Measurements from ENCODE around the gene MALT1.
"Not testable (repeated sequence)": the region's sequence is repeated elsewhere in the genome, so short reads cannot be mapped to it uniquely, and the experiment has no call there.

The MALT1 gene, protein sequence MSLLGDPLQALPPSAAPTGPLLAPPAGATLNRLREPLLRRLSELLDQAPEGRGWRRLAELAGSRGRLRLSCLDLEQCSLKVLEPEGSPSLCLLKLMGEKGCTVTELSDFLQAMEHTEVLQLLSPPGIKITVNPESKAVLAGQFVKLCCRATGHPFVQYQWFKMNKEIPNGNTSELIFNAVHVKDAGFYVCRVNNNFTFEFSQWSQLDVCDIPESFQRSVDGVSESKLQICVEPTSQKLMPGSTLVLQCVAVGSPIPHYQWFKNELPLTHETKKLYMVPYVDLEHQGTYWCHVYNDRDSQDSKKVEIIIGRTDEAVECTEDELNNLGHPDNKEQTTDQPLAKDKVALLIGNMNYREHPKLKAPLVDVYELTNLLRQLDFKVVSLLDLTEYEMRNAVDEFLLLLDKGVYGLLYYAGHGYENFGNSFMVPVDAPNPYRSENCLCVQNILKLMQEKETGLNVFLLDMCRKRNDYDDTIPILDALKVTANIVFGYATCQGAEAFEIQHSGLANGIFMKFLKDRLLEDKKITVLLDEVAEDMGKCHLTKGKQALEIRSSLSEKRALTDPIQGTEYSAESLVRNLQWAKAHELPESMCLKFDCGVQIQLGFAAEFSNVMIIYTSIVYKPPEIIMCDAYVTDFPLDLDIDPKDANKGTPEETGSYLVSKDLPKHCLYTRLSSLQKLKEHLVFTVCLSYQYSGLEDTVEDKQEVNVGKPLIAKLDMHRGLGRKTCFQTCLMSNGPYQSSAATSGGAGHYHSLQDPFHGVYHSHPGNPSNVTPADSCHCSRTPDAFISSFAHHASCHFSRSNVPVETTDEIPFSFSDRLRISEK

DNA sequence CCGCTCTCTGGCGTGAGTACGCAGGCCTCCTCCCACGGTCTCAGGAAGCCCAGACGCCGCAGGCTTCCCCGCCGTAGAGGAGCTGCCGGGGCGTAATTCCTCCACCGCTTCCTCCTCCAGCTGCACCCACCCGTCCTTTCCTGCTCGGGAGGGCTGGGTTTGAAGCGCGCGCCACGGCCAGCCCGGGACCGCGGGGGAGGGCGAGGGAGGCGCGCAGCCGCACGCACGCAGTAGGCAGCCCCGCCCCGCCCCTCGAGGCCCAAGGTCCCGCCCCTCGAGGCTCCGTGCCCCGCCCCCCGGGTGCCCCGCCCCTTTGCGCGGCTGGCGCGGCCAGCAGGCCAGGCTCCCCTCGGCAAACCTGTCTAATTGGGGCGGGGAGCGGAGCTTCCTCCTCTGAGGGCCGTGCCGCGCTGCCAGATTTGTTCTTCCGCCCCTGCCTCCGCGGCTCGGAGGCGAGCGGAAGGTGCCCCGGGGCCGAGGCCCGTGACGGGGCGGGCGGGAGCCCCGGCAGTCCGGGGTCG, at the start of gene MALT1:
Gene MALT1, plus strand, starts transcription at position 355 of the 521 bp plus-strand sequence. CDS start 179 bp downstream, outside the sequence.
- peak; percentile 94 for DNase-seq (ENCODE audit: low read depth)

DNA sequence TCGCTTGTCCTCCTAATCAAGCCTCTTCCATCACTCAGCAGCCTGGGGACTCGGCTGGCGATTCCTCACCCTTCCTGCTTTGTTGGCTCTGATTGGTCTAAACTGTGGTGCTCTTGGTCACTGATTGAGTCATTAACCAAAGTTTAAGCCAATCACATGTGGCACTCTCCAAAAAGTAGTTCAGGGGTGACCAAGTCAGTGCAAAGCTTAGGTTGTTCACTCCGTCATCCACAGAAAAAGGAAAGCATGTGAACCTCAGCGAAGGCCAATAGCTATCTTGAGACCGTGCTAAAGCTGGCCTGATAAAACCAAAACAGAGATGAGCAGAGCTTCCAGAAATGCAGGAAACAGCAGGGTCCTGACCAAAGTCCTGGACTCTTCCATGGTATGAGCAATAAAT, 47.3 kb upstream of the MALT1 start:
- no peak for DNase-seq (ENCODE audit: low read depth)

DNA sequence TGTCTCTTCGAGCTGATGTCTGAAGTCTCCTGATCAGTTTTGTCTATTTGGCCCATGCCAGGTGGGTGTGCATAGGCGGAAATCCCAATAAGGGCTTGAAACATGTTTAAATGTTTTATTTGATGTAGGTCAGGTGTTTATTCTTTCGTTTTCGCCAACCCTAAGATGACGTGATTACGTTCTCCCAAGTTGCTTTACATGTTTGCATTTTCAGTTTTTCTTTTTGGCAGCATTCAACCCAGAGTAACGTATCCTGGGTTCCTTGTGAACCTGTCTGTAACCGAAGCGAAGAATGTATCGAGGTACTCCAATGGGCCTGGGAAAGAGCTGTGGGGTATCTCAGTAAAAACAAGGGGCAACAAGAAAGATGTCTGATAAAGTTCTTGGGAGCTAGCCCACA, 45.4 kb upstream of the MALT1 start:
- no peak for DNase-seq (ENCODE audit: low read depth)

DNA sequence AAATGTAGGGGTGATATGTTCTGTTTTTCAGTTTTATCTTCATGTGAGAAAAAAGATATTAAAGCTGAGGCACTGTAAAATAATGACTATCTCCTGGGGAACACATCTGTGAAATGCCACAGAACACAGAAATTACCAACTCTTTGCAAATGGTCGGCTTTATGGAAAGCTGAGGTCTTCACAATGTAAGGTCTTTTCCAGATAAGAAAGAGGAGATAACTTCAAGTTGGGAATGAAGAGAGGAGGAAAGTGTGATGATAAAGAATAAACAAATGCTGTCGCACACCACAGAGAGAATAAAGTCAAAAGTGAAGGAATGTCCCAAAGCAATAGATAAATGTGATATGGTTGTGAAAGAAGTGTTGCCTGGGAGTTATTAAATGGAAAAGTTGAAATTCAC, 41.2 kb upstream of the MALT1 start:
- DNase-seq (ENCODE audit: low read depth): no peak

DNA sequence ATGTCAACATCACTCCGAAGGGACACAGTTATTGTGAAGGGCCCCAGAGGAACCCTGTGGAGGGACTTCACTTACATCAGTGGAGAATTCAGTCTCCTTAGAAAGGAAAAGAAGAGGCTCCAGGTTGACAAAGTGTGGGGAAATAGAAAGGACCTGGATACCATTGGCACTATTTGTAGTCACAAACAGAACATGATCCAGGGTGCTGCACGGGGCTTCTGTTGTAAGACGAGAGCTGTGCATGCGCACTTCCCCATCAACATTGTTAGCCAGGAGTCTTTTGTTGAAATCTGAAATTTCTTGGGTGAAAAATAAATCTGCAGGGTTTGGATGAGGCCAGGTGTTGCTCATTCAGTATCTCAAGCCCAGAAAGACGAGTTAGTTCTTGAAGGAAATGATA, 40.0 kb upstream of the MALT1 start:
- no peak for DNase-seq (ENCODE audit: low read depth)

DNA sequence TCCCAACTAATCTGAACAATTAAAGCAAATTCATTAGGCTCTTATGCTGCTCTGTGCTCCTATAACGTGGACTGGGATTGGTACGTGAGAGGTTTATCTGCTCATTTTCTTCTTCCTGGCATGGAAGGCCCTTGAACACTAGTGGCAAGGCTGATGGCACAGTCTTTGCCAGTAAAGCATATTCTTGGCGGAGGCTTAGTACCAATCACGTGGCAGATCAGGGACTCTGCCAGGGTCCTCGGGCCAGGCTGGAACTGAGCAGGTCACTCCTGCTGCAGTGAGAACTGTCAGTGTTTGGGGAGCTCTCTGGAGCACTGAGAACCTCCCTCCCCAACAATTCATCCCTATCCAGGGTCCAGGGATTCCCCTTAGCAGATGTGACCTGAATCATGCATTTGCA, 38.7 kb upstream of the MALT1 start:
- no peak for DNase-seq (ENCODE audit: low read depth)

DNA sequence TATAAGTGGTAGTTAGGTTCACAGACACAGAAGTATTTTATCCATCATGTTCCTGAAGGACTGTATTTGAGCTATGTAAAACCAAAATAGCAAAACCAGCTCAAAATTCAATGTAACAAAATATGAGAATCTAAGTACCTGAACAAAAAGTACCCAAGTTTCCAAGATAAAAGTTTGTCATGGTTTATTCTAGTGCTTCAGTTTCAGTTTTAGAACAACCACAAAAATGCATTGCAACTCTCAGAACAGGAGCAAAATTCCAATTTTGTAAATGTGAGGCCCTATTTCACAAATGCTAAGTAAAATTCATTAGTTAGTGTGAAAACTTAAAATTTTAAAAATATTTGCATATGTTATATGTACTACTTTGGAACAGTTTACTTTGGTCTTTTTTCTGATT, 37.4 kb upstream of the MALT1 start:
- DNase-seq (ENCODE audit: low read depth): no peak

DNA sequence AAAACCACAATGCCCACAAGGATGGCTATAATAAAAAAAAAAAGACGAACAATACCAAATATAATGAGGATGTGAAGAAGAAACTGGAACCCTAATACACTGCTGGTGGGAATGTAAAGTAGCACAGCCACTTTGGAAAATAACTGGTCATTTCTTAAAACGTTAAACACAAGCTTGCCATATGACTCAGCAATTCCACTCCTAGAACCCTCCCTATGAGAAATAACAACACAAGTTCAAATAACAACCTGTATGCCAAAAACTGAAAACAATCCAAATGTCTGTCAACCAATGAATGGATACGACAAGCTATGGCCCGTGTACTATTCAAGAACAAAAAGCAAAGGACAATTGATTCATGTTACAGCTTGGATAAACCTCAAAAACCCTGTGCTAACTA, 35.4 kb upstream of the MALT1 start:
- no peak for DNase-seq (ENCODE audit: low read depth)

DNA sequence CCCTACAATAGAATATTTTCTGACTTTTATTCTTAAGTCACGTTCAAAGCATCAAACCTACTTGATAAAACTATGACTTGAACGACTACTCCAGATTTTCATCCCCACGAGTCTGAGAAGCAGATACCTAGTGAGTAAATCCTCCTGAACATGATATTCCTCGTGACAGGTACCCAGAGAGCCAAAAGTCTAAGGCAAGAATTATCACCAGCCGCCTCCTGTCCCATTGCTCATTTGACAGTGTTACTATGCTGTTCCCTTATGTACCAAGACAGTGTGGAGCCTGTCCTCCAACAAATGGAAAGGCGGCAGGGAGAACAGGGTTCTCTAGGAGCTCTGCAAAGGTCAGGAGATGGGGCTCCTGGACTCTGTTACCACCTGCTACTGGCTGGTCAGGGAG, 34.1 kb upstream of the MALT1 start:
- no peak for DNase-seq (ENCODE audit: low read depth)

DNA sequence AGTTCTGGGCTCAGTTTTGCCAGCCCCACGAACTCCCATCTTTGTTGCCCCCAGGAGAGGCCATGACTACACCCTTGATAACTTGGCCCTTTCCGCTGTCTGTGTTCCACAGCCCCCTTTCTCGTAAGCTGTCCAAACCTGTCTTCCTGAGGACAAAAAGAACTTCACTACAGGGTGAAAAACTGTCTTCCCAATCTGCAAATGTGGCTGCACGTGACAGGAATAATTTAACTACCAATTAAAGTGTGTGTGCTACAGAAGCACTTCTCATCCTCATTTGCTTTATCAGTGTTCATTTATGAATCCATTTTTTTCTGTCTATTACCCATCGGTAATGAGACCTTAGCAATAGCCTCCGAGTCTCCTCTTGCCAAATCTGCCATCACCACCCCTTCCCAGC, 33.3 kb upstream of the MALT1 start:
- no peak for DNase-seq (ENCODE audit: low read depth)

DNA sequence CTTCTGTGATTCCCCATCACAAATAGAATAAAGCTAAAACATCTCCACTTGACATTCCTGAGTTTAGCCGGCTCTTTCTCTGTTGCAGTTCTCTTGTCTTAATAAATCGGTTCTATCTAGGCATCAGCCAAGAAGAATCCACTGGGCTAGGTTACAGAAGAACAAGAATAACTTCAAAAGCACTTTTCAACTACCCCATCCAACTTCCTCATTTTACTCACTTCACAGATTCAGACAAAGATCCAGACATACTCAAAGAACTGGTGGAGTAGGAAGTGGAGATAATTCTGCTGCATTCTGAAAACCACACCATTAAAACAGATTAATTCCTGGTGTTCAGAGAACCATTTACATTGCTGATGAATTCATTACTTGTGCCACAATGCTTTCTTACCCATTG, 32.8 kb upstream of the MALT1 start:
- DNase-seq (ENCODE audit: low read depth): no peak

DNA sequence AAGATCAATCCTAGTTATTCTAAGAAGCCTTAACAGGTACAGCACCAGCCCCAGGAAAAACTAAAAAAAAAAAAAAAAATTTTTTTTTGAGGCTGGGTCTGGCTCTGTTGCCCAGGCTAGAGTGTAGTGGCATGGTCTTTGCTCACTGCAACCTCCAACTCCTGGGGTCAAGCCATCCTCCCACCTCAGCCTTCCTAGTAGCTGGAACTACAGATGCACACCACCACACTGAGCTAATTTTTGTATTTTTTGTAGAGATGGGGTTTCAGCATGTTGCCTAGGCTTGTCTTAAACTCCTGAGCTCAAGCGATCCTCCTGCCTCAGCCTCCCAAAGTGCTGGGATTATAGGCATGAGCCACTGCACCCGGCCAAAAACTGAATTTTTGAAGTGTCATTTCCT, 32.0 kb upstream of the MALT1 start:
- no peak for DNase-seq (ENCODE audit: low read depth)

DNA sequence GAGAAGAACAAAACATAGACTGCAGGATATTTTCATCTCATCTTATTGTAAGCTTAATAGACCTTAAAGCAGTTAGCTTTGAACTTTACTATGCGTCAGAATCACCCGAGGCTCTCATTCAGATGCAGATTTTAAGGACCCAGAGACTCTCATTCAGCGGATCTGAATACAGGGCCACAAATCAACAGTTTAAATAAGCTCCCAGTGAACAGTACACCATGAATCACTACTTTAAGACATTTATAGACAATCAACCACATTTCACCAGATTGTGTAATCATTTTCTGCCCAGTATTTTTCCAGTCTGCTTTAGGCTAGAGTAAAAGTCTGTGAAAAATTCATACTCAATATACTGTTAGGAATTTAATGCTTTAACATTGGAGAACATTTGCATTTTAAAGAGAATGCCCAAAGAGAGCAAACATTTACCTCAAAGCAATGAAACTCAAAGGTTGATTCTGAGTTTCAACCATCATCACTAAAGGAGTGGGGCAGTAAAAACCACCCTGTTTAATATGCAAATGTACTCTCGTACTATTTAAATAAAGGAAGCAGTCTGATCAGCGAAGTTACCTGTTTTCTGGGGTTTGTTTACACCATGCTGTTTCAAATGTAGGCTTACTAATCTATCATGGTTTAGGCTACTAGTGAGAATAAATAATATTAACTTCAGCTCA, 31.4 kb upstream of the MALT1 start:
- DNase-seq (ENCODE audit: low read depth): no peak

DNA sequence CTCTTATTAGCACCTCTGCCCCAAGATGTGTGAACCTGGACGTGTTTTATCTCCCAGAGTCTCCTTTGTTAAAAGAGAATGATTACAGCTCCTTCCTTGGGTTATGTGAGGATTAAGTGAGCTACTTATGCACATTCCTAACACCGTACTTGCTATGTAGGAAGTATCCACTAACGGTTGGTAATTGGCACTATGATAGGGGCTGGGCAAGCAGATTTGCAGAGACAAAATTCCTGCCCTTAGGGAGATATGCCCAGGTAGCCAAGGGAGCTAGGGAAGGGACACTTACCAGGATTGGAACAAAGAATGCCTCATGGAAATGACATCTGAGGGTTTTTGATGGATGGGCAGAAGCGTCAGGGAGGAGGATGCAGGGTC, 30.8 kb upstream of the MALT1 start:
- no peak for DNase-seq (ENCODE audit: low read depth)

DNA sequence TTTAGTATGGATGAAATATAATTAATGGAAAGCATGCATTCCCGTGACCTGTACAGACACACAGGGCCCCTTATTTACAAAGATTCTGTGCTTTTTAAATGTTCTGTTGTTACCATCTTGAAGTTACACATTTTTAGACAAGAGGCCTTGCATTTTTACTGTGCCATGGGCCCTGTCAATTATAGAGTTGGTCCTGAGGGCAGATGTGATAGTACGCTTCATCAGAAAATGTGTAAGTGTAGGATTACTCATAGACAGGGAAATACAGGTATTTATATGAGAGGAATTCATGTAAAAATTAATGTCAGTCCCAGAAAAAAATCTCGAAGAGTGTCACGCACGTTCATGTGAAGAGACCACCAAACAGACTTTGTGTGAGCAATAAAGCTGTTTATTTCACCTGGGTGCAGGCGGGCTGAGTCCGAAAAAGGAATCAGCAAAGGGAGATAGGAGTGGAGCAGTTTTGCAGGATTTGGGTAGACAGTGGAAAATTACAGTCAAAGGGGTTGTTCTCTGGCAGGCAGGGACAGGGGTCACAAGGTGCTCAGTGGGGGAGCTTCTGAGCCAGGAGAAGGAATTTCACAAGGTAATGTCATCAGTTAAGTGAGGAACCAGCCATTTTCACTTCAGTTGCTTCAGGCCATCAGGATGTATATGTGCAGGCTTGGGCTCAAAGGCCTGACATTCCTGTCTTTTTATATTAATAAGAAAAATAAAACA, 30.2 kb upstream of the MALT1 start:
- no peak for DNase-seq (ENCODE audit: low read depth)

DNA sequence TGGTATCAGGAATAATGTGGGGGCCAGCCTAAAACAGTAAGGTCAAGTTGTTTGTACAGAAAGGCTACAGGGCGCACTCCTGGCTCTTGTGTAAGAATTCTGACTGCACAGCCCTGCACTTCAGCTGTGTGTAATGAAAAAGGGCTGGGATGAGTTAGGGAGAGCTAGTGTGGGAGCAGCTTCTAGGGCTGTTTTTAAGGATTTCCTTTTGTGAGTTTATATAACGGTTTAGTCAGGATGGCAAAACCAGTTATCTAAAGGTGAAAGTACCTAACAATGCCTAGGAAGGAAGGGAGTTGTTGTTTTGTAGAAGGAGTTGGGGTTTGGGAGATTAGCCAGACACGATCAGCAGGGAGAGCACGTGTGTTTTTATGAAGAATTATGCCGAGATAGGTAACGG, 27.7 kb upstream of the MALT1 start:
- not testable (repeated sequence) for DNase-seq (ENCODE audit: low read depth)

DNA sequence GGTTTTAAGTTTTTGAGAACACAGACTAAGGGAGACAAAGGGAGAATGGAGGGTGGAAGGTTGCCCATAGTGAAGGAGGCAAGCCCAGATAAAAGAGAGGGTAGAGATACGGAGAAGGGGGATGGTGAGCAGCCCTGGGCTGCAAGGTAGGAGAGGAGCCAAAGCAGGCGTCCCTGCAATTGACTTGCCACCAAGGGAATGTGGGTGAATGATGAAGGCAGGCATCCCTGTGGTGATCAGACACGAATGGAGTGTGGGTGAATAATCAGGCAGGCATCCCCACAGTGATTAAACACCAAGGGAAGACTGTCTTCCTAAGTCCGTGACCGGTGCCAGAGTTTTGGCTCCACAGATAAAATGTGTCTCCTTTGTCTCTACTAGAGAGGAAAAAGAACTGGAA, 25.9 kb upstream of the MALT1 start:
- no peak for DNase-seq (ENCODE audit: low read depth)

DNA sequence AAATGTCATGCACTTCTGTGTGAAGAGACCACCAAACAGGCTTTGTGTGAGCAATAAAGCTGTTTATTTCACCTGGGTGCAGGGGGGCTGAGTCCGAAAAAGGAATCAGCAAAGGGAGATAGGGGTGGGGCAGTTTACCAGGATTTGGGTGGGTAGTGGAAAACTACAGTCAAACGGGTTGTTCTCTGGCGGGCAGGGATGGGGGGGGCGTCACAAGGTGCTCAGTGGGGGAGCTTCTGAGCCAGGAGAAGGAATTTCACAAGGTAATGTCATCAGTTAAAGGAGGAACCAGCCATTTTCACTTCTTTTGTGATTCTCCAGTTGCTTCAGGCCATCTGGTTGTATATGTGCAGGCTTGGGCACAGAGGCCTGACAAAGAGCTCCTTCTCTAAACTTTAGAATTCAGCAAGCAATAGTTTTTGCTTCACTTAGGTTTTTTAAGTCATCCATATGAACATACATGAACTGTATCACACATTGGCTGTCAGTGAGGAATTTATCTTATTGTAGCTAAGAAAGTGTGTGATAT, 24.9 kb upstream of the MALT1 start:
- no peak for DNase-seq (ENCODE audit: low read depth)

DNA sequence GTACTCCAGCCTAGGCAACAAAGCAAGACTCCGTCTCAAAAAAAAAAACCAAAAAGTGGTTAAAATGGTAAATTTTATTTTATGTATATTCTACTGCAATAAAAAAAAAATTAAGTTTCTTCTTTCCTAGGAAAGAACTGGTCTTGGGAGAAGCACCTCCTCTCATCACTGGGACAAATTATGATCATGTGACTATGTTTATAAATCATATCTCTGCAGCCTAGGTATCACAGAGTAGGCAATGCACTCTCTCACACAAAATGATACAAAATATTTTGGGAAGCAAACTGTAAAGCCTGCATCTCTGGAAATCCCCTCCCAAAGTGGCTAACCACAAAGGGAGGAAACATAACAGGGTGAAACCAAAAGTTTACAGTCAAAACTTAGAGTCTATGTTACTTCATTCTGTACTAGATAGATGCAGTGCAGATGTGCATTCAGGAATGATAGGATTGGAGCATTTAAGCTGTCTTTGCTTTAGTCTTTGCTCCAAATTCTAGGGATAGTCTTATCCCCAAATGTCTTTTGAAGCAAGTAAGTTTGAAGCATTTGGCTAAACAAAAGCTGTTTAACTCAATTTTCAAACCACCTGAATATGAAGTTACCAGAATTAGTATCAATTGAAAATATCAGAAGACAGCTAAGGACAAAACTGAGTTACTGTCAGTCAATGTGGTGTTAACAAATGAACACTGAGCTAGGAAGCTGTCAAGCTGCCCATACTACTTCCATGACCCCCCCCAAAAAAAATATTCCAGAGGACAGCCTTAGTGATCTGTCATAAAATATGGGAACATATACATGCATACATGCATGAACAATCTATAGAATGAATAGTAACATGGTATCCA, 21.1 kb upstream of the MALT1 start:
- DNase-seq (ENCODE audit: low read depth): no peak

DNA sequence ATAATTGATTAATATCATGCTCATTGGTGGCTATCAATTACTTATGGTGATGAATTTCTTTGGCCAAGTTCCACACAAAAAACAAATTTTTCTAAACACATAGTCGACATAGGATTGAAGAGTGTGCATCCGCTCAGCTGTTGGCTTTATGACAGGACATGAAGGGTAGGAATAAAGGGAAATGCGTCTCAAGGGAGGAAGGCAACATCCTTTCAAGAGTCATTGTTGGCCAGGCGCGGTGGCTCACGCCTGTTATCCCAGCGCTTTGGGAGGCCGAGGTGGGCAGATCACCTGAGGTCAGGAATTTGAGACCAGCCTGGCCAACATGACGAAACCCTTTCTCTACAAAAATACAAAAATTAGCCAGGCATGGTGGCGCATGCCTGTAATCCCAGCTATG, 20.4 kb upstream of the MALT1 start:
- DNase-seq (ENCODE audit: low read depth): not testable (repeated sequence)

Measured in activated T-helper 9 cell treated with anti-CD3 and anti-CD28 coated beads, Interleukin-2, amount 50 U/mL, for 16 hours (primary cell).